HG03558 (cell line): ENCODE data around the gene TMEM63A.
"Not testable (repeated sequence)": the region's sequence is repeated elsewhere in the genome, so short reads cannot be mapped to it uniquely, and the experiment has no call there.

ENCODE experiments used
- ATAC-seq: cut with Tn5 transposase; IDR thresholded peaks from one replicate; pipeline ENCODE4 v1.9.1; 2021; ENCODE audit warnings: moderate number of reproducible peaks; ENCODE audit not compliant: unreplicated experiment; ENCODE audit errors: extremely low read depth

The TMEM63A gene

DNA sequence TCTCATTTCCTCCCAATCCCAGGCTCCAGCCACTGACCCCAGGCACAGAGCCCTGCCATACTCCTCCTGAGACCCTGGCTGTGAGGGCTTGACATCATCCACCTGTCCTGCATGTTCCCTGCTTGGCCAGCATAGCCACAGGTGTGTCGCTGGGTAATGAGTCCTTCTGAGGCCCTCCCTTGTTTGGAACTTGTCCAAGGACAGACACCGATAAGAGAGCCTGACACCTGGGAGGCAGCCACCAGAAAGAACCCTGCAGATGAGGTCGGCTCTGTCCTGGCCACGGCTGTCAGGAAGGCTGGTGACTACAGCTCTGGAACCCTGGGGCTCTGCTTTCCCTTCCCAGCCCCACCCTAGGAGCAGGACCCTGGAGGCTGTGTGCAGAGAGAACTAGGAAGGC is 34.6 kb downstream of the TMEM63A start:
- no peak for ATAC-seq

GRCh38 chr1:225846331-225847310 is 35.6 kb downstream of the TMEM63A start:
- ATAC-seq, result no peak

GRCh38 chr1:225845571-225846259 is 36.5 kb downstream of the TMEM63A start:
- ATAC-seq, result no peak

- no peak for ATAC-seq
Measured at GRCh38 chr1:225845097-225845496, 37.1 kb downstream of the TMEM63A start.

DNA sequence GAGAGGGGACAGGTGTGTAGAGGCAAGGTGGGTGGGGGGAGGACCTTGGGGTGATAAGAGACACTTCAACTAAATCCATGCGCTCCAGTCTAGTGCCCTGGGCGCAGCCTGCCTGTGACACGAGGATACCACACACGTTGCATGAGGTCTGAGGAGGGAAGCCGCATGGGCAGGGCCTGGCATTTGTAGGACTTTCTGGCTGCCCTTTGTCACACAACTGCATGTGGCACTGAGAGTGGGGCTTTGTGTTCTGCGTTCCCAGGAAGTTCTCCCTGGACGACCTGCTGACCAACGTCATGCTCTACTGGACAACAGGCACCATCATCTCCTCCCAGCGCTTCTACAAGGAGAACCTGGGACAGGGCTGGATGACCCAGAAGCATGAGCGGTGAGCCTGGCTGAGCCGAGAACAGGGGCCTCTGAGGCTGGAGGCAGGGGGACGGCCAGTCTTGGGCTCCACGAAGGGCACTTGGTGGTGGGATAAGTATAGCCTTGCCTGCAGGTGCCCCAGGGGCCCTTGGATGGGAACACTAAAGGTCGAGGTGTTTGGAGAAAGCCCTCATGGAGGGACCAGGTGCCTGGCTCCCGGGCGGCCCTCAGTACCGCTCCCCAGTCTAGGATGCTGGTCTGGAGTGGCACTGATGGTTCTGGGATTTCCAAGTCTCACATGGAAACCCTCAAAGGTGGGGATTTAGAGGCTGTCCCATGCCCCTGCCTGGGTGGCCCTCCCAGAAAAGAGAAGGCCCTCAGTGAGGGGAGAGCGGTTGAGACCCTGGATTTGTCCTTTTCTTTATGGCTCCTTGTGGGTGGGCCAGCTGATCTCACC is 37.7 kb downstream of the TMEM63A start:
- ATAC-seq, result no peak

DNA sequence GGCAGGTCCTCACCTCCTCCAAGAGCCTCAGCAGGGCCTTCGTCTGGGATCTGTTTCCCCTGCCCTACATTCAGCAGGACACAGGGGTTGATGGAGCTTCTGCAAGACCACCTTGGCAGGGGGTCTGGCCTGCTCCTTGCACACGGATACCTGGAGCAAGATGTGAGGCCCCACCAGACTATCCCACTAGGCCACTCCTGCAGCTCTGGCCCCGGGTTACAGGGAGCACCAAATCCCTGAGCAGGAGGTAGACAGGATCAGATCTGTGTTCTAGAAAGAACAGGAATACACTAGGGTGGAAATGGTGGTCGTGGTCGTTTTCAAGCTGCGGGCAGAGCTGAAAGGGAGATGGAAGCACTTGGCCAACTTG is 38.8 kb downstream of the TMEM63A start:
- ATAC-seq, result no peak

DNA sequence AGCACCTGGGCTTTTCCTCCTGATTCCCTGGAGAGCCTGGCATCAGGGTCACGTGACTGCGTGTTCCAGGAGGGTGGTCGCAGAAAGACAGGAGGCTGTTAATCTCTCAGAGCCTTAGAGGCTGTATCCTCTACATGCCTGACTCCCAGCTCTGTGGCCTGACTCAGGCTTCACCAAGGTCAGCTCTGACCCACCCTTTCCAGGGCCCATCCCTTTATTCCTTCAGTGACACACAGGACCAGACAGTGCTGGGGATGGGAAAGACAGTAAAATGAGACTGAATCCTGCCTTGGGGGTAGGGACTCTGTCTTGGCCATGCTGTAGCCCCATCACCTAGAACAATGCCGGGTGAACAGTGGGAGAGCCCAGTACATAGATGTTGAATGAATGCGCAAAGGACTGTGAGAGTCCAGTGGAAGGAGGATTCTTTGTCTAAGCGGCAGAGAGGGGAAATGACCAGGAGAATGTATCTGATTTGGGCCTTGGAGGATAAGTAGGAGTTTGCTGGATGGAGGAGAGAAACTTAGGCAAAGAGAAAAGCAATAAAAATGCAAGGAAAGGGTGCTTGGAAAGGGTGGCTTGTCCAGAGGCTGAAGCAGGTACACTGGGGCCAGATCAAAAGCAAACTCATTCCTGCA is 39.3 kb downstream of the TMEM63A start:
- no peak for ATAC-seq

- no peak for ATAC-seq
Measured at GRCh38 chr1:225842074-225842473, 40.1 kb downstream of the TMEM63A start.

- ATAC-seq, result no peak
Measured at GRCh38 chr1:225840713-225841112, 41.5 kb downstream of the TMEM63A start.

DNA sequence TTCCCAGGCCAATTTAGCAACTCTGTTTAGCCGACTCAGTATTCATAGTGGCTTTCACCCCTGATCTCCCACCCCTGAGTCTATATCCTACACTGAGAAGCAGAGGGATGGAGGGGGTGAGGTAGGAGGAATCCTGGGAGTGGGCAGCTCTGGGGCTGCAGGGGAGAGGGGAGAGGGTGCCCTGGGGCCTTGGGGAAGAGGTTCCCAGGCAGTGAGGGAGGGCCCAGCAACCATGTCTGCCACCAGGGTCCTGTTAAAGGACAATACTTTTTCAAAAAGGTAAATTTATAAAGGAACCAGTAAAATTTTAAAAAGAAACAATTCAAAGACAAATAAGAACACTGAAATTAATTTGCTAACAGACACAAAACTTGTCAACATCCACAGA is 42.0 kb downstream of the TMEM63A start:
- no peak for ATAC-seq

DNA sequence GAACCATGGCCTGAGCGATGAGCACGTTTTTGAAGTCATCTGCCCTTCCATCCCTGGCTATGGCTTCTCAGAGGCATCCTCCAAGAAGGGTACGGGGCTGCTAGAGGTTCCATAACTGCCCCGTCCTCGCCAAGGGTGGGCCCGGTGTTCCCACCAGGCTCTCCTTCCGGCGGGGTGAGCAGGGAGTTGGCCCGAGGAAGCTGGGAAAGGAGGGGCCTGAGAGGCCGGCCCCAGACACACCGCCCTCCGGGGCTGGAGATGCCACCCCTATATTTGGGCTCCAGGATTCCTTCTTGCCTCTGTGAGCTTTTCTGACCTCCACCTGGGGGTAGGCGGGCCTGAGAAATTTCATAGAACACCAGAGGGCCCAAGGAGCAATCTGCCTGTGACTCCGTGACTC is 43.4 kb downstream of the TMEM63A start:
- ATAC-seq, result no peak

GRCh38 chr1:225836296-225836695 is 45.9 kb downstream of the TMEM63A start:
- ATAC-seq, result not testable (repeated sequence)

DNA sequence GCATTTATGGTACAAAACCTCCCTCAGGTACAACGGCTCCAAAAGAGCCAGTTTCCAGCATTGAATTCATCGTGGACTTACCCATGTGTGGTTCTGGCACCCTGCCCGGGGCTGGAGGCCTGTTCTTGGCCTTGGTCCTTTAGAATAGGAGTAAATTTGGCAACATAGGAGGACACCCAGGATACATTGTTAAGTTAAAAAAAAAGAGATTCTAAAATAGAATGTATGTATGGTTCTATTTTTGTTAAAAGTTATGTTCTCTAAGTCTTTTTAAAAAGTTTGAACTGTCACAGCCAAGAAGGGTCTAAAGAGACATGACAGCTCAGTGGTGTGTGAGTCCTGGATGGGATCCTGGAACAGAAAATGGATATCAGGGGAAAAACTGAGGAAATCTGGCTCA is 46.3 kb downstream of the TMEM63A start:
- no peak for ATAC-seq

- no peak for ATAC-seq
Measured at GRCh38 chr1:225834417-225835329, 47.5 kb downstream of the TMEM63A start.

DNA sequence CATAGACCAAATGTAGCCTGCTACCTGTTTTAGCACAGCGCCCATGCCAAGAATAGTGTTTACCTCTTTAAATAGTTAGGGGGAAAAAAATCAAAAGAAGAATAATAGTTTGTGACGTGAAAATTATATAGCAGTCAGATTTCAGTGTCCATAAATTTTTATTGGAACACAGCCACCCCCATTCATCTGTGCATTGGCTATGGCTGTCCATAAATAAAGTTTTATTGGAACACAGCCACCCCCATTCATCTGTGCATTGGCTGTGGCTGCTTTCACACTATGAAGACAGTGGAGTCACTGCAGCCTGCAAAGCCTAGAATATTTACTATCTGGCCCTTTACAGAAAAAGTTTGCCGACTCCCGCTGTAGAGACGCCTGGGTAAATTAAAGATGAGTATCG is 51.3 kb downstream of the TMEM63A start:
- ATAC-seq, result no peak

GRCh38 chr1:225828706-225829345 is 53.4 kb downstream of the TMEM63A start:
- no peak for ATAC-seq

DNA sequence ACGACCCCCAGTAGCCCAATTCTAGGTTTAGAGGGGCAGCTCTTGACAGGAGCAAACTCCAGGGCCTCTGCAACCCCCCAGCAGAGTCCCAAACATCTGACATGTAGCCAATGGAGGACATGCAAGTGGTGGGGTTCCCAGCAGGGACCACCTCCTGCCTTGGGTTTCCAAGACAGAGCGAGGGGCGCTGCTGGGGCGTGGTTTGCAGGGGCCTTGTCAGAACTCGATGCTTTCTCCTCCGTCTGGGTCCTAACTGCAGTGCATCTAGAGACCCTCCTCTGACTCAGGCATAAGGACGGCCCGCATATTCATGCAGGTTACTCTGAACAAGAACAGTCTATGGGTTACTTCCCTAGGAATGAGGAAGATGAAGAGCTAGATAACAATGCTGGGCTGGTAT is 55.1 kb downstream of the TMEM63A start:
- ATAC-seq, result no peak

GRCh38 chr1:225825607-225826007 is 56.6 kb downstream of the TMEM63A start:
- no peak for ATAC-seq

- no peak for ATAC-seq
Measured at GRCh38 chr1:225825078-225825477, 57.1 kb downstream of the TMEM63A start.
